ENCODE results near the gene TKTL1.
"Not testable (repeated sequence)": the region's sequence is repeated elsewhere in the genome, so short reads cannot be mapped to it uniquely, and the experiment has no call there.

TKTL1 gene

GRCh38 chrX:154309041-154309775 lies 13.6 kb downstream of the TKTL1 start:
- no peak for DNase-seq

GRCh38 chrX:154310616-154311536 lies 15.3 kb downstream of the TKTL1 start:
- no peak for DNase-seq

GRCh38 chrX:154312116-154312515 lies 16.5 kb downstream of the TKTL1 start:
- DNase-seq: no peak

GRCh38 chrX:154313147-154313546 lies 17.6 kb downstream of the TKTL1 start:
- no peak for DNase-seq

GRCh38 chrX:154315416-154315815 lies 19.8 kb downstream of the TKTL1 start:
- no peak for DNase-seq

GRCh38 chrX:154317391-154317995 lies 21.9 kb downstream of the TKTL1 start:
- no peak for DNase-seq

GRCh38 chrX:154320406-154320805 lies 24.8 kb downstream of the TKTL1 start:
- DNase-seq: no peak

- no peak for DNase-seq
Observed at GRCh38 chrX:154321152-154321551, 25.6 kb downstream of the TKTL1 start.

GRCh38 chrX:154321594-154321993 lies 26.0 kb downstream of the TKTL1 start:
- no peak for DNase-seq

GRCh38 chrX:154322890-154323289 lies 27.3 kb downstream of the TKTL1 start:
- DNase-seq: no peak

- DNase-seq: no peak
Observed at GRCh38 chrX:154323537-154323936, 27.9 kb downstream of the TKTL1 start.

GRCh38 chrX:154325541-154325940 lies 29.9 kb downstream of the TKTL1 start:
- DNase-seq: no peak

- DNase-seq: no peak
Observed at GRCh38 chrX:154327038-154327820, 31.6 kb downstream of the TKTL1 start.

- DNase-seq: no peak
Observed at GRCh38 chrX:154328646-154329045, 33.1 kb downstream of the TKTL1 start.

GRCh38 chrX:154329294-154329693 lies 33.7 kb downstream of the TKTL1 start:
- DNase-seq: no peak

- no peak for DNase-seq
Observed at GRCh38 chrX:154332561-154332960, 37.0 kb downstream of the TKTL1 start.

- no peak for DNase-seq
Observed at GRCh38 chrX:154333116-154333515, 37.5 kb downstream of the TKTL1 start.

- no peak for DNase-seq
Observed at GRCh38 chrX:154333837-154334271, 38.3 kb downstream of the TKTL1 start.

- no peak for DNase-seq
Observed at GRCh38 chrX:154334496-154334895, 38.9 kb downstream of the TKTL1 start.

- not testable (repeated sequence) for DNase-seq
Observed at GRCh38 chrX:154341399-154342298, 46.1 kb downstream of the TKTL1 start.

GRCh38 chrX:154343063-154343462 lies 47.5 kb downstream of the TKTL1 start:
- not testable (repeated sequence) for DNase-seq

GRCh38 chrX:154343620-154344019 lies 48.0 kb downstream of the TKTL1 start:
- DNase-seq: not testable (repeated sequence)
